GM21423 (cell line): Measurements from ENCODE around the gene HOXC9.
A peak's percentile ranks its signal among the peaks of the same experiment; 100 is the strongest.

Source experiments
- ATAC-seq: cut with Tn5 transposase; IDR thresholded peaks from one replicate; pipeline ENCODE4 v1.9.1; 2021; ENCODE audit warnings: mild to moderate bottlenecking, moderate library complexity; ENCODE audit not compliant: unreplicated experiment

Gene HOXC9

DNA sequence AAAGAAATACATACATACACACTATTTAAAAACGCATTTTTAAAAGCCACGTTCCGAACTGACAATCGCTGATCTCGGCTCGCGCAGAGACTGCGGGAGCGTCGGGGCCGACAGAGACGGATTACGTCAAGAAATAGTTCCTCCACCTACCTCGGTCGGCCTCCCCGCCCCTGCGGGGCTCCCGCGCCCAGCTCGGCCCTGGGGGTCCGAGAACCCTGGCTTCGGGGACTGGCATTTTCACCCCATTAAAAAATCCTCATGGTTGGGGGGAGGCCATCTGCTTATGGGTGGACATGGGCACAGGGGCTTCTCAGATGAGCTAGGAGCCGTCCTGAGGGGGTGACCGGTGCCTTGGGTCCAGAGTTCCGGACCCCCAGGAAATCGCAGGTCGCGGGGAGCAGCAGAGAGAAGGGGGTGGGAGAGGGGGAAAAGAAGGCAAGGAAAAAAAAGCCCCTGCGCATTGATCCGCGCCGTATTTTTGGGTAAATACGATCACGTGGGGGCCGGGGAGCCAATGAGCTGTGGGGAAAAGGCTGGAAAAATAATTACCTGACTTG lies 324 bp upstream of the HOXC9 start:
- no peak for ATAC-seq

DNA sequence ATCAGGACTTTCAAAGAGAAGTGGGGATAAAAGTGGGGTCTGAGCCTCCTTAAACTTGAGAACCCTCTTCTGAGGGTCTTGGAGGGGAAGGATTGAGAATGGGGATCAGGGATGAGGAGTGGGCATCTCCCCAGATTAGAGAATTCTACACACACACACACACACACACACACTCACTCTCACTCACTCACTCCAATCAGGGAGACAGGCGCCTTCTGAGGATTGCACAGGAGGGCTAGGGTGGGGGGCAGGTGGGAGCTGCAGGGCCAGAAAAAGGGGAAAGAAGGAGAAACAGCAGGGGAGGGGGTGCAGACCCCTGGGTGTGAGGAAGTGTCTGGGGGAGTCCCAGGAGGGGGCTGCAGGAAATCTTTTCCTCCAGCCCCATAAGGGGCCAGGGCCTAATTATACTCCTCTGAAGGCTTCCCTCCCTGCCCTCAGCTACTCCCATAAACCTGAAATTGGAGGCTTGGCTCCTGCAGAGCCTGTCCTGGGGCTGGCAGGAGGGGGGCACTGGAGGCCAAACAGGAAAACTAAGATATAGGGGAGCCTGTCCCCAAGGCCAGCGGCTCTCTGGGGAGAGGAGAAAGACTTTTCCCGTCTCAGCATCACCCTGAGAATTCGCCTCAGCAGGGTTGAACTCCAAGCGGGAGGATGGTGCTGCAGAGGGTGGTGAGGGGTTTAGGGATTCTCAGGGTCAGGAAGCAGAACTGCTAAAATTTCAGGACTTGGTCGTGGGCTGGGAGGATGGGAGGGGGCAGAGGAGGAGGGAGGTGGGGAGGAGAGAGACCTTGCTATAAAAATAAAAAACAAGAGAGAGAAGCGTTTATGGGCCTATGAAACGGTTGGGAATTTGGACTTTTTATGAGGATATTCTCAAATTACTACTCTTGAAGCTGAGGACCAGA lies 1.6 kb downstream of the HOXC9 start:
- ATAC-seq, result no peak

DNA sequence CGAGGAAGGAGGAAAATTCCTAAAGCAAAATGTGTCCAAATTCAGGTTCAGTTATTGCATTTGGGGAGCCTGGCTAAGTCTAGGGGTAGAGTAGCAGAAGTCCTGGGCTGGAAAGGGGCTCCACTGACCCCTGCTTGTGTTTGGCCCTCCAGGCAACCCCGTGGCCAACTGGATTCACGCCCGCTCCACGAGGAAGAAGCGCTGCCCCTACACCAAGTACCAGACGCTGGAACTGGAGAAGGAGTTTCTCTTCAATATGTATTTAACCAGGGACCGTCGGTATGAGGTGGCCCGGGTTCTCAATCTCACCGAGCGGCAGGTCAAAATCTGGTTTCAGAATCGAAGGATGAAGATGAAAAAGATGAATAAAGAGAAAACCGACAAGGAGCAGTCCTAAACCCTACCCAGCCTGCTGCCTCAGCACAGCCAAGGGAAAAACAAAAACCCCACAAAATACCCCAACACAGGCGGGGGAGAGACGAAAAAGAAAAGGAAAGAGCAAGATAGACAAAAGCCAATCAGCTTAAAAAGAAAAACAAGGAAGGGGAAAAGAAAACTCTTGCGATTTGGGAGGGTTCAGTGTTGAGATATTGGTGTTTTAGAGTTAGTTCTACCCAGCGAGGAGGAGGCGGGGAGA lies 2.4 kb downstream of the HOXC9 start:
- no peak for ATAC-seq

DNA sequence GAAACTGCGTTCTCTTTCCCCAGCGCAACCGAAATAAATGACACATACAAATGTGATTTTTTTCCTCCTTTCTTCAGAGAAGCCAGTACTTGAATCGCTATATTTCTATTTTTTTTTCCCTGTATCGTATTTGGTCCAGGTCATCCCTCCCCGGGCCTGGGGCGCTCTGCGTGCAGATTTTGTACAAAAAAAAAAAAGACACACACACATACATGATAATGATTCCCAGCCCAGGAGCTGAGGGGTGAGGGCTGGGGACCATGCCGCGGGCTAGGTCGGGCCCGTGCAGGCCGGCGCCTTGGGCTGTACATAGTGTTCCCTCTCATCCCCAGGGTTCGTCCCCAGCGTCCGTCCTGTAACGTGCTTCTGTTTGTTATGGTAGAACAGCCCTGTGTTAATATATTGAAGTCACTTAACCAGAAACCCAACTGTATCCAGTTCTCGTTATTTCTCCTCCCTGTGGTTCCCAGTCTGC lies 3.0 kb downstream of the HOXC9 start:
- no peak for ATAC-seq

DNA sequence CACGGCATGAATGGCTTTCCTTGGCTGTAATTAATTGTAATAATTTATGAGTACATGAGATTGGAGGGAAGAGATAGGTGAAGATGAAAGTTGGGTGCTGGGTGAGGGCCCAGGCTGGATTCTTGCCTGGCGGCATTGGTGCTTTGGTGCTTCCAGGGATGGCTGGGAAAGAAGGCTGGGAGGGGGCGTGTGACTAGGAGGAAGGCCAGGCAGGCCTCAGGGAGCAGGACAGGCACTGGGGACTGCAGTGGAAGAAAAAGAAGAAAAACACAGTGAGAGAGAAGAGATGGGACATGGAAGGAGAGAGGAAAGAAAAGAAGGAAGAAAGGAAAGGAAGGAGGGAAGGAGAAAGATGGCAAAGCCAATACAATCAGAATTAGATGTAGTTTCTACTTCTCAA lies 3.7 kb downstream of the HOXC9 start:
- no peak for ATAC-seq

DNA sequence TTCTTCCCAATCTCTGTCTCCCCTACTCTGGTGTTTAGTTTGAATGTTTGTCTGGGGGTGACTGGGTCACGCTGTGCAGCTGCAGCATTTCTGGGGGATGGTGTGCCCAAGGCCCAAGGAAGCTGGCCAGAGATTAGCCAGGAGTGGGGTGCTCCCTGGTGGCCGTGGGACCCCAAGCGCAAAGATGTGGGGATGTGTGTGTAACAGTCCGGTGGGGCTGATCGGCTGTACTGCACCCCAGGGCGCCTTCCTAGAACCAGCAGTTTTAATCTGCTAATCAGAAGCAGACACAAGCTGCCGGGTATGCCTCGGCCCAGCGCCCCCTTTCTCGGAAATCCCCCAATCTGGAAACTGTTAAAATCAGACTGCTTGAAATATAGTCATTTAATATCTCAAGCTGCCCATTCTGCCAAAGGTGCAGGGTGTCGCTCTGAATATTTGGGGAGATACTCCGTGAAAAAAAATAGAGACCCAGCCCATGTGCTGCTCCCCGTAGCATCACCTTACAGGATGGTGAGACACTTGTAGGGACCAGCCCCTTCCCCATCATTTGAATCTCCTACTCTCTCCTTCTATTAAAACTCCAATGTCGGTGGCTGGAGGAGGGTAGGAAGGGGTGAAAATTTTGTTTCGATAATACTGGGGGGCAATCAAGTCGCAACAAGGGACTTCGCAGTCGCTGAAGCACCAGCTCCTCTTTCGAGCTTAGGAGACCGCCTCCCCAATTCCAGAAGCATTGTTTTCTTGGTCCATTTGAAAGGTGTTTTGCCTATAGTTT lies 4.3 kb downstream of the HOXC9 start:
- no peak for ATAC-seq

DNA sequence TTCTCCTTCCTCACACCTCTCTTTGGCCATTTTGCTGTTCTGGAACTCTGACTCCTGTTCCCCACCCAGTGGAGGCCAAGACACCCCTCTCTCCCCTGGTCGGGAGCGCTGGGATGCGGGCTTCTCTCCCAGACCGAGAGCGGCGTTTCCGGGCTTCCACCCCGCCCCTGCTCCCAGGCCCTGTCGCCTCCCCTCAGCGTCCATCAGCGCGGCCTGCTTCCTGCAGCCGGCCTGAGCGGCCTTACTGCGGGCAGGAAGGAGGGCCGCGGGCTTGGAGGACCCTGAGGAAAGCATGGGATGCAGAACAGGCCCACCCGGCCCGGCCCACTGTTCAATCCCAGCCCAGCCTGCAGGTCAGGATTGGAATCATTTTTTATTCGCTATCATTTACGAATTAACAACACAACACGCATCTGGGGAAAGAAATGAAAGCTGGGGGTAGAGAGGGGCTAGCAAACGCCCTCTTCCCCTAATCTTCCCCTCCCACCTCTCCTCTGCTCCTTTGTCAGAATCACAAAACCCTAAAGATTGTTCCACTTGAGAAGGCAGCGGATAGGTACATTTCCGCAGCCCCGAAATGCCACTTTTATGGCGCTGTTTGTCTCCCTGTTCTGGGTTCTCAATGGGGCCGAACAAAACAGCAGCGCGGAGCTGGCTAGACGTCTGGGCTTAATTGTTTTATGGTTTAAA lies 5.0 kb downstream of the HOXC9 start:
- no peak for ATAC-seq

DNA sequence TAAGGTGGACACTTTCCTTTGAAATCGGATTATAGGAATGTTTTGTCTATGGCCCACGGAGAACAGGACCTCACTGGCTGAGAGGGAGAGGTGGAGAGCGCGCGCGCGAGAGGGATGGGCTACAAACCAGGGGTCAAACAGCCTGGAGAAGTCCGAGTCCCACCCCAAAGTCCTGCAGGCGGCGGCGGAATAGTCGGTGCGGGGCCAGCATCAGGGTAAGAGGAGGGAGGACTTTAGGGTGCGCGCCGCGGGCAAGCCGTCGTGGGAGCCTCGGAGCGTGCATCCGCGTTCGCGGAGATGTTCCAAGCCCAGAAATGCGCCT lies 5.5 kb downstream of the HOXC9 start:
- ATAC-seq, result no peak

DNA sequence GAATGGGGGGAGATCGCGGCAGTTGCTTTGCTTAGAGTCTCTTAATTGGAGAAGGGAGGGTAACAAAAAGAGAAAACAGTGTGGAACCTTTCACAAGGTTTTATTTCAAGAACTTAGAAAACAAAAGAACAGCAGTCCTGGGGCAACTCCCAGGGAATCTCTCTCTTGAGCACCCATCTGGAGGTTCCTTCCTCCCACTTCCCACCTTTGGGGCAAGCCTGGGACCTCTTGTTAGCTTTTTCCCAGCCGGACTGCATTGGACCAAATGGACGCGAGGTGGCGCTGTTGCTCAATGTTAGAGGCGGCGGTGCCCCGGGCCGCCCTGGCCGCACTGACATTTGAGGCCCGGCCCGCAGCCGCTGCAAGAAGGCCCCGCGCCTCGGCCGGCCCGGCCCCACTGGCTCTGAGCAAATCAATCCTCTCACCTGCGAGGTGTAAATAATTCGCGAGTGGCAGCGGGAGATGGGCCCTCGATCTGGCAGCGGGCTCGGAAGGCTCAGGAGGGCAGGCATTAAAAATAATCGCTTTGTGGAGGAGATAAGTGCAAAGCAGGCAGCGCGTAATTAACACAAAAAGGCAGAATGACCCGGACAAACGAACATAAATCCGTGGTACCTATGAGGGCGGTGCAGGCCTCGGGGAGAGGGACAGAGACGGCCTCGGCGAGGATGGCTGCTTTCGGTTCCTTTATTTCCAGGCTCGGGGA lies 6.0 kb downstream of the HOXC9 start:
- peak; percentile 60 for ATAC-seq

DNA sequence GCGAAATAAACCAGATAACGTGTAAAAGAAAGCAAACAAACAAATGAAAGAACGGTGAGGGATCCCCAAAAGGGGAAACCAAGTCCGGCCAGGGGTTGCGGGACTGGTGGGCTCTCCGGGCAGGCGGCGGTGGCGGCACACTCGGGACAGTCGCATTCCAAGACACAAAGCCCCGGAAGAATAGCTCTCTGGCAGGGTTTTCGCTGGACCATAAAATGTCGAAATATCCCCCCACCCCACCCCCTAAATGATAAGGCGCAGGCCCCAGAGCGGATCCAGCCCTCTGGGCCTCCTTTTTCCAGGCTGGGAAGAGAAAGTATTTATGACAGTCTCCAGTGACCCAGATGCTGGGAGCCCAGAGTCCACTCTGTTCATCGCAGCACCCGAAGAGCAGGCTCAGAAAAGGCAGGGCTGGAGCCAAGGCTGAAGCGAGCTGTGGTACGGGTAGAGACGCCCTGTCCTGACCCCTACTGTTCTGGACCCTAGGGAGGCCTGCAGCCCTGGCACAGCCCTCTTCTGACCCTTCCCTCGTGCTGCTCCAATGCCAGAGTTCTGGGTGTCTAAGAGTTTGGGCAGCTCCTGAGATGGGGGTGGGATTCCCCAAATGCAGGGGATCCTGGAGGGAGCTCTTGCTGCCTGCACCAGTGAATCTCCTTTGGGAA lies 6.7 kb downstream of the HOXC9 start:
- no peak for ATAC-seq

DNA sequence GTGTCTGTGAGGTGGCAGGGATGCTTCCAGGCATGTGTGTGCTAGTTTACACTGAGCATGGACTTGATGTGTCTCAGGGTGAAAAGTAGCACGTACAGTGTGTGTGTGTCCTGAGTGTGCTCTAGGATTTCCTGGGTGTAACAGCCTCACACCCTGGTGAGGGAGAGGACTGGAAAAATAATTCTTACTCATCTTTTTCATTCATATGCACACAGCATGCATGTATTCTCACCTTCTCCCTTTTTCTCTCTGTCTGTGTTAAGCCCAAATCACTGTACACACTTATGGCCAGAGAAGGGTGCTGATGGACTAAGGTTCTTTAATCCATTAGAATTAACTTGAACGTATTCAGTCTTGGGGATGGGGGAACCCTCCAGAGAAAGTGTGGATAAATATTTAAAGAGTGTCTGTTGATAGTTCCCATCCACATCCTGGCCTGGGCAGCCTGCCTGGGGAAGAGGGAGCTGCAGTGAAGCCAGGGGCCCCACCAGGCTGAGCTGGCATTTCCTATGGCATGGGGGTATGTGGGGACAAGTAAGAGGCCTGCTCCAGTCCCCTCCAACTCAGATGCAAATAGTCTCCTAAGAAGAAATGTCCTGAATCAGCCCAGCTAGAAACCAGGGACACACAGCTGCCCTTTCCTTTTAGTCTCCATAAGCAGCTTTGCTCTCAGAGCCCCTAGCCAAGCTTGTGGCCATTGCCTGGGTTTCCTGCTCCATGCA lies 7.7 kb downstream of the HOXC9 start:
- no peak for ATAC-seq

DNA sequence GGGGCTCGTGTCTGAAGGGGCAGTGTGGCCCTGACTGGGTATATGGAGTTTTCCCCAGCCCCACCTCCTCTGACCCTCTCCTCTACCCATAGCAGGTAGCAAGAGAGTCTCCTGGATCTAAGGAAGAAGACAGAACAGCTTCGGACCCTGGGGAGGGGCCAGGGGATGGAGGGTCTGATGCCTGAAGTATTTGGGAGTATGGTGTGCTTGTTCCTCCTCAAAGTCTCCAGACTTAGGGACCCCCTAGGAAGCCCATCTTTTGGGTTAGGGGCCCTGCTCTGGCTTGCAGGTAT lies 8.2 kb downstream of the HOXC9 start:
- no peak for ATAC-seq

DNA sequence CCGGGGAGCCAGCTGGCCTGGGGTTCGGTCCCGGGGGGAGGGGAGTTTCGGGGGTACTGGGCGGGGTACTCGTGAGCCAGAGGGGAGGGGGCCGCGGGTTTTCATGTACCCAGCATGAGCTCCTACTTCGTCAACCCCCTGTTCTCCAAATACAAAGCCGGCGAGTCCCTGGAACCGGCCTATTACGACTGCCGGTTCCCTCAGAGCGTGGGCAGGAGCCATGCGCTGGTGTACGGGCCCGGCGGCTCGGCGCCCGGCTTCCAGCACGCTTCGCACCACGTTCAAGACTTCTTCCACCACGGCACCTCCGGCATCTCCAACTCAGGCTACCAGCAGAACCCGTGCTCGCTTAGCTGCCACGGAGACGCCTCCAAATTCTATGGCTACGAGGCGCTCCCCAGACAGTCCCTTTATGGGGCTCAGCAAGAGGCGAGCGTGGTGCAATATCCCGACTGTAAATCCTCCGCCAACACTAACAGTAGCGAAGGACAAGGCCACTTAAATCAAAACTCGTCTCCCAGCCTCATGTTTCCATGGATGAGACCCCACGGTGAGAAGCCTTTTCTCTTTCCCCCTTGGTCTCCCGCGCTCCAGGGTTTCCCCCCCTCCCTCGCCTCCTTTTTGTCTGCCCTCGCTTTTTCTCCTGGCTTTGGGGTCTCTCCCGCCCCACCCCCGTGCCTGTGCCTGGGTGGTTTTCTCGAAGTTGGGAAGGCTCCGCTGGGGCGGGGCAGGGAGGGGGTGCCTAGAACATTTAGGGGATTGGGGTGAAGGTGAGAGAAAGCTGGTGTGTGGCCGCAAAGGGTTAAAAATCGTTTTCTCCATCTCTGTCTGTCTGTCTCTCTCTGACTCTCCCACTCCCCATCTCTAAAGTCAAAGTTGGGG lies 9.5 kb downstream of the HOXC9 start:
- ATAC-seq, result no peak

DNA sequence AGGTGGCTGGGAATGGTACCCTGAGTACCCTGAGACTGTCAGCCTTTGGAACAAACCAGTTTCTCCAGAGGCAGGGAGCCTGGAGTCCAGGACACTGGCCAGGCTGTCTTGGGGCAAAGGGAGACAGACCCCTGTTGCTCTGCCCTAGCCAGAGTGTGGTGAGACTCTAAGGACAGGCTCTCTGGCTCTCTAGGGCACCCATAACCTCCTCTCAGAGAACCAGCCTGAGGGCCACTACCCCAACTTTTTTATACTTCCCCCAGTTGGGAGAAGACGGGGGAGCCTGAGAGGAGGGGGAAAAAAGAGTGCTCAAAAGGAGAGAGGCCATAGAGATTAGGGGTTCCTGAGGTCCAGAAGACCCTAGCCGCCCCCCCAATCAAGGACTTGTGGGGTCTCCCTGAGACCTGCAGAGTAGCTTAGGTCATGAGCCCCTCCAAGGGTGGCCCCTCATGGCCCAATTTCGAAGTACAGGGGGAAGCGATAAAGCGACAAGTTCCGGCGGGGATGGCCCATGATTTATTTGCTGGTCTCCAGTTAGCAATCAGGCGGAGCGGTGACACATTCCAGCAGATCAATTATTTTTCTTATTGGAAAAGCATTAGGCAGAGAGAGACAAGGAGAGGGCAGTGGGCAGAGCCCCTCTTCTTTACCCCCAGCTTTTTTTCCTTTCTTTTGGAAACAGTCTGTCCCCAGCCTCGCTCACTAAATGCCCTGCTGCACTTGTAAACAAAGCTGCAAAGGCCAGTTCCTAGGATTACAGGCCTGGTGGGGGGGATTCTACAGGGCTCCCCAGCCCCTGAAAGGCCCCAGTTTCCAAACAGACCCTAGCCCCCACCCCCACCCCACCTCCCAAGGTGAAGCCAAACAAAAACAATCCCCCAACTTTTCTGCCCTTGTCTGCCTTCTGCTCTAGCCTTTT lies 10.4 kb downstream of the HOXC9 start:
- no peak for ATAC-seq

DNA sequence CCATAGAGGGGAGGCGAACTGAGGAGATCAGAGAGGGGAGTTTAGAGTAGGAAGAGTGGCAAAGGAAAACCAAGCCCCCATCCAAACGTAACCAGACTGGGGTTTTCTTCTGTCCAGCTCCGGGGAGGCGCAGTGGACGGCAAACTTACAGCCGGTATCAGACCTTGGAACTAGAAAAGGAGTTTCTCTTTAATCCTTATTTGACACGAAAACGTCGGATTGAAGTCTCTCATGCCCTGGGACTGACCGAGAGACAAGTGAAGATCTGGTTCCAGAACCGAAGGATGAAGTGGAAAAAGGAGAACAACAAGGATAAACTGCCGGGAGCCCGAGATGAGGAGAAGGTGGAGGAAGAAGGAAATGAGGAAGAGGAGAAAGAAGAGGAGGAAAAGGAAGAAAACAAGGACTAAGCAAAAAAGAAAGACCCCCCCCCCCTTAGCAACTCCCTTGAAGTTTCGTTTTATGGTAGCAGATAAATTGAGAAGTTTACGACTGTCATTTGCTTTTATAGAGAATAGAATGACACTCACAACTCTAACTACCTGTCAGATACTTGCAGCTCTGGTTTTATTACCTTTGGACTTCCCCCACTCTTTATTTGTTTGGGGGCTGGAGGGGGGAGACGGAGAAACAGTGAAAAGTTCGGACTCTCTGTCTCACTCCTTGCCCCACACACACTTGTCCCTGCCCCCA lies 11.2 kb downstream of the HOXC9 start:
- ATAC-seq, result no peak

DNA sequence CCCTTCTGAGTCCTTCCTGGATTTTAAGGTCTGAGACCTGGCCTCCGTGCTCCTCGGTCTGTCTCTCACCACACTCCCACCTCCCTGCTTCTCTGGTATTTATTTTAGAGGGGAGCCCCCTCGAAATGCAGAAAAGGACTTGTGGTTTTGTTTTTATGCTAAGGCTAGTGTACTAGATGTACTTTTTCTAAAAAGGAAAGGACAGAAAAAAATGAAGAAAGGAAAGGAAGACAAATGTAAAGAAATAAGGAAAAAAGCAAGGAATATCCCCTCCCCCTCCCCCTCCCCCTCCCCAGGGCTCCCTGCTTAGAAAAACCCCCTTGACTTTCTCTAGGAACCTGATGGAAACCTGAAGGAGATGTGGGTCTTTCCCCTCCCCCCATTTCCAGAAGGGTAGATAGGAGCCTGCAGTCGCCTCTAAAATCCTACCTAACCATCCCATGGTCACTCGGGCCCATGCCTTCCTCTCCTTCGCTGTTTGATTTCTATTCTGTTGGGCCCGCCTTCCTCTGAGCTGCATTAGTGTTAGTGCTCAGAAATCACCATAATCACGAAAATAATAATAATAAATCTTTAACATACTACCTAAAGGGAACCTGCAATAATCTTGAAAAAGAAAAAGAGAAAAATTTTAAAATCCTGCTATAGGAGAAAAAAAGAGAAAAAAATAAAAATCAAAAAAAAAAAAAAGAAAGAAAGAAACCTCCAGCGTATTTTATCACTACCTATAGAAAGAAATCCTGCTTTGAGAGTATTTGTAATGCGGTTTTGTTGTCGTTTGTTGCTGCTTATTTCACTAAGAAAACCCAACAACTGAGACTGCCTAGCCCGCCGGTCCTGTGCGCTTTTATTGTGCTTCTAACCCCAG lies 11.9 kb downstream of the HOXC9 start:
- no peak for ATAC-seq
